HepG2 (cell line): ENCODE measurements around the gene MSMP. TPM values are rescaled to one million over a fixed set of nuclear protein-coding genes. Genes with fewer than 3 reads are reported as not detected.
A peak's percentile ranks its signal among the peaks of the same experiment; 100 is the strongest.

Experiments
- BCLAF1 ChIP-seq: fragments of 450-650 bp; IDR thresholded peaks from 2 replicates; pipeline ENCODE4 v1.6.1; 2017; ENCODE audit warnings: mild to moderate bottlenecking
- DDIT3 ChIP-seq: sonication (generic); formaldehyde crosslinking; IDR thresholded peaks from 2 replicates; pipeline ENCODE4 v1.4.0; 2020; ENCODE audit warnings: mild to moderate bottlenecking, missing genetic modification reagents
- FIP1L1 ChIP-seq: fragments of 200-400 bp; formaldehyde crosslinking; IDR thresholded peaks from 2 replicates; pipeline ENCODE4 v1.6.1; 2018; ENCODE audit warnings: low read depth, mild to moderate bottlenecking, low read length, moderate library complexity, borderline replicate concordance; ENCODE audit not compliant: insufficient read depth
- IKZF5 ChIP-seq: IDR thresholded peaks from 2 replicates; pipeline ENCODE4 v1.6.1; 2018; ENCODE audit warnings: missing genetic modification reagents, mild to moderate bottlenecking, missing compliant biosample characterization
- MATR3 ChIP-seq: sonication (generic); formaldehyde crosslinking; IDR thresholded peaks from 2 replicates; pipeline ENCODE4 v1.4.0; 2020; ENCODE audit warnings: missing genetic modification reagents
- MXD3 ChIP-seq: IDR thresholded peaks from 2 replicates; pipeline ENCODE4 v1.6.1; 2016; ENCODE audit warnings: mild to moderate bottlenecking, missing biosample characterization, missing genetic modification reagents
- NR2F1 ChIP-seq, 2 experiments: fragments of 450-650 bp in 1 of 2; formaldehyde crosslinking in 1 of 2; IDR thresholded peaks; 2 replicates each; pipeline versions ENCODE4 v1.5.0 to v1.6.1; 2016 to 2020; ENCODE audit warnings: mild to moderate bottlenecking in 1 of 2, missing compliant biosample characterization in 1 of 2, missing genetic modification reagents in 1 of 2, moderate library complexity in 1 of 2
- RERE ChIP-seq: IDR thresholded peaks from 2 replicates; pipeline ENCODE4 v1.6.1; 2016; ENCODE audit warnings: low read depth, missing genetic modification reagents, missing compliant biosample characterization
- STAG1 ChIP-seq: sonication (generic); formaldehyde crosslinking; IDR thresholded peaks from 2 replicates; pipeline ENCODE4 v1.4.0; 2020; ENCODE audit warnings: missing genetic modification reagents
- ZNF737 ChIP-seq: sonication (generic); formaldehyde crosslinking; IDR thresholded peaks from 2 replicates; pipeline ENCODE4 v1.5.0; 2020; ENCODE audit warnings: missing genetic modification reagents, mild to moderate bottlenecking, borderline replicate concordance
- polyA plus RNA-seq, 8 experiments: library from polyadenylated mRNA; depleted of rRNA in 3 of 8; stranded (reverse) in 7 of 8; unstranded in 1 of 8; fragments of >200 nt; fragmentation: Illumina TruSeq in 4 of 8; extraction: Trizol in 4 of 8; gene quantifications; 2 replicates each; pipeline versions ENCODE4 v1.2.1 to v1.2.3, GENCODE V29; 2011 to 2016; ENCODE audit warnings: low read depth in 4 of 8, missing spikeins in 1 of 8, mixed read lengths in 1 of 8; ENCODE audit not compliant: insufficient read depth in 1 of 8
- total RNA-seq, 5 experiments: library from RNA; depleted of rRNA; stranded (reverse); fragments of >200 nt; fragmentation: Illumina TruSeq; extraction: Trizol; gene quantifications; 2 replicates each; pipeline ENCODE4 v1.2.3, GENCODE V29; 2016; ENCODE audit warnings: low read depth in 1 of 5

The MSMP gene
- total and polyA plus RNA-seq, 2 of the 13 experiments (the other 11 are each of a cell fraction or from before 2014, with no cell fraction given) = 0.24 to 0.46 TPM

GRCh38 chr9:35732185-35732799 lies 21.8 kb downstream of the MSMP start, which contains the start of the genes CREB3 and TLN1 (continued):
- no peak for TF ChIP-seq RERE
- TF ChIP-seq STAG1 (CRISPR knock-in tag) = peak; percentile 28; the same call in 1 of the 2 replicates
- TF ChIP-seq MXD3 (CRISPR knock-in tag) = peak; percentile 67; the same call in 1 of the 2 replicates
- no peak for TF ChIP-seq BCLAF1
- TF ChIP-seq IKZF5 (CRISPR knock-in tag) = peak; percentile 86; the same call in 1 of the 2 replicates
- no peak for TF ChIP-seq DDIT3 (CRISPR knock-in tag)
- TF ChIP-seq MATR3 = no peak
- TF ChIP-seq FIP1L1 = no peak
- TF ChIP-seq ZNF737 (CRISPR knock-in tag) = no peak
- peak in 1 of 2 experiments; percentile 16; a peak in 1 of 4 replicates for TF ChIP-seq NR2F1 (CRISPR knock-in tag; IDR thresholded peaks at IDR 0.05)
